ENCODE measurements around the gene WNK2. TPM values are rescaled to one million over a fixed set of nuclear protein-coding genes. Genes with fewer than 3 reads are reported as not detected.

Gene WNK2
- total and polyA plus RNA-seq, 2 experiments from 2014 or later = 34.5 to 92.2 TPM

DNA sequence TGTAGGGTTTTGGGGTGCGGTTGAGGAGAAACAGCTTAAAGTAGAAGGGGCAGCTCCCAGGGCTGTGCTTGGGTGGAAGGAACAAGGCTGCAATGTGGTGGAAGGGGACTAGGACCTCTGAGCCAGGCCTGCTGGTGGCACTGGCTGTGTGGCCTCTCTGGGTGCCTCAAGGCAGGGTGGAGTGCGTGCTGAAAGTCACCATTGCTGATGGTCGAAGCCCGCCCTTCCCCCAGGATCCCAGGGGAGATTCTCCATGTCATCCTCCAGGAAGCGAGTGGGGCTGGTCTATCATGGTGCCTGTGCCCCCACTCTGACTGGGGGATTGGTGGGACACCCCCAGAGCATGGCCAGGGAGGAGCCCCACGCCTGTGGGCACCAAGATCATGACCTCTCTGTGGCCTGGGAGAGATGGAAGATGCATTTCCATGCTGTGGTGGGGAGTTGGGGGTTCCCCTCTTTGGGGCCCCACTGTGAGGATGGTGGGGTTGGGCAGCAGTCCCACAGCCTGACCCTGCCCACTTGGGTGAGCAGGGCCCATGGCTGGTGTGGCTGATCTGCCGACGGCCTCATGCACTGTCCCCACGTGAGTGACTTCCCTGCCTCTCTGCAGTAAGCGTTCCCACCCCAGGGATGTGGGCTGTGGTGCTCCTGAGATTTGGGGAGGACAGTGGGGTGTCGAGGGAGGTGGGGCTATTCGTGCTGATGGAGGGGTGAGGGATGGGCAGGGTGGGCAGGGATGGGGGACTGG, 25.8 kb downstream of the WNK2 start:
- H3K4me3 ChIP-seq = no peak overlapping the region
- H3K4me1 ChIP-seq (ENCODE audit: low read depth) = peaks cover 52% of the 10 kb centered on the region
- peak overlapping the region; percentile 97 for H3K27ac ChIP-seq
- no peak for DNase-seq (ENCODE audit: low read depth in 1 of 2, low spot score in 1 of 2)
- H3K27me3 ChIP-seq = no peaks in the 10 kb centered on the region
- no peaks in the 10 kb centered on the region for H3K9me3 ChIP-seq (ENCODE audit: low read depth)
- no peaks in the 10 kb centered on the region for H3K36me3 ChIP-seq
- TF ChIP-seq, protein P1, sequence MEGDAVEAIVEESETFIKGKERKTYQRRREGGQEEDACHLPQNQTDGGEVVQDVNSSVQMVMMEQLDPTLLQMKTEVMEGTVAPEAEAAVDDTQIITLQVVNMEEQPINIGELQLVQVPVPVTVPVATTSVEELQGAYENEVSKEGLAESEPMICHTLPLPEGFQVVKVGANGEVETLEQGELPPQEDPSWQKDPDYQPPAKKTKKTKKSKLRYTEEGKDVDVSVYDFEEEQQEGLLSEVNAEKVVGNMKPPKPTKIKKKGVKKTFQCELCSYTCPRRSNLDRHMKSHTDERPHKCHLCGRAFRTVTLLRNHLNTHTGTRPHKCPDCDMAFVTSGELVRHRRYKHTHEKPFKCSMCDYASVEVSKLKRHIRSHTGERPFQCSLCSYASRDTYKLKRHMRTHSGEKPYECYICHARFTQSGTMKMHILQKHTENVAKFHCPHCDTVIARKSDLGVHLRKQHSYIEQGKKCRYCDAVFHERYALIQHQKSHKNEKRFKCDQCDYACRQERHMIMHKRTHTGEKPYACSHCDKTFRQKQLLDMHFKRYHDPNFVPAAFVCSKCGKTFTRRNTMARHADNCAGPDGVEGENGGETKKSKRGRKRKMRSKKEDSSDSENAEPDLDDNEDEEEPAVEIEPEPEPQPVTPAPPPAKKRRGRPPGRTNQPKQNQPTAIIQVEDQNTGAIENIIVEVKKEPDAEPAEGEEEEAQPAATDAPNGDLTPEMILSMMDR (IDR thresholded peaks at IDR 0.05; ENCODE audit: low read depth, low read length) = no peak

DNA sequence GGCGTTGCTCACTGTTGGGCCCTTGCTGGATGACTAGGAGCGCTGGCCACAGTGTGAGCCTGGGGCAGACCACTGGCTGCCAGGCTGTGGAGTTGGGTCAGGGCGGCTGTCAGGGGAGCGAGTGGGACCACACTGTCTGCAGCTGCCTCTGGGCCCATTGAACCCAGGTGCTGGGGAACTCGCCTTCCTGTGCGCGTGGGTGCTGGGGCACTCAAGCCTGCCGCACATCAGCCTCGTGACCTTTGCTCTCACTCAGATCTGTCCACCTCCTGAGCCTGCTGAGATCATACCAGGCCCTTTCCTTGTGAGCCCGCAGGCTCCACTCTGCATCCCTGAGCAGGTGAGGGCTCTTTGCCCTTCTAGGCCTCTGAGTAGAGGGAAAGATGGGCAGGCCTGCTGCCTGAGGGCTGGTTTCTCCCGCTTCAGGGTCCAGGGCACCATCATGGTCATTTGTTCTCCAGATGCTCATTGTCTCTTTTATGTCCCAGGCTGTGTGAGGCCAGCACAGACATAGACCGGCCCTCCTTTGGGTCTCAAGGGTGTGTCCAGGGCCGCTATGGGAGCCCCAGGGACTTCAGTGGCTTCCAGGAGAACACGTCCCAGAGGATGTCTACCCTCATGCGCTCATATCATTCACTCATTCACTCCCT, 26.5 kb downstream of the WNK2 start:
- peaks cover 46% of the 10 kb centered on the region for H3K4me1 ChIP-seq (ENCODE audit: low read depth)
- H3K9me3 ChIP-seq (ENCODE audit: low read depth) = no peaks in the 10 kb centered on the region
- H3K27me3 ChIP-seq = no peaks in the 10 kb centered on the region
- peak overlapping the region; percentile 97 for H3K27ac ChIP-seq
- H3K36me3 ChIP-seq = no peaks in the 10 kb centered on the region
- H3K4me3 ChIP-seq = no peak overlapping the region
- DNase-seq (ENCODE audit: low read depth in 1 of 2, low spot score in 1 of 2) = no peak
- TF ChIP-seq, protein P1 (IDR thresholded peaks at IDR 0.05; ENCODE audit: low read depth, low read length) = no peak

DNA sequence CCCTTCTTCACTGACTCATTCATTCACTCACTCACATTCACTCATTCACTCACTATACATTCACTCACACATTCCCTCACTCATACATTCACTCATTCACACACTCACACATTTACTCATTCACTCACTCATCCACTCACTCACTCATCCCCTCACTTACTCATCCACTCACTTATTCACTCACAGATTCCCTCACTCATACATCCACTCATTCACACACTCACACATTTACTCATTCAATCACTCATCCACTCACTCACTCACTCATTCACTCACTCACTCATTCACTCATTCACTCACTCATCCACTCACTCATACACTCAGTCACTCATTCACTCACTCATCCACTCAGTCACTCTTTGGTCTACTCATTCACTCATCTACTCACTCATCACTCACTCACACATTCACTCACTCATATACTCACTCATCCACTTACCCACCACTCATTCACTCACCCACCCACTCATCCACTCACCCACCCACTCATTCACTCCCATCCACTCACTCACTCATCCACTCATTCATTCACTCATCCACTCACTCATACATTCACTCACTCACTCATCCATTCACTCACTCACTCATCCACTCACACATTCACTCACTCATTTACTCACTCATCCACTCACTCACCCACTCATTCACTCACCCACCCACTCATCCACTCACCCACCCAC, 27.2 kb downstream of the WNK2 start:
- Histone ChIP-seq H3K27ac (peak overlapping the region; percentile 97), H3K9me3 (ENCODE audit: low read depth) (no peaks in the 10 kb centered on the region), H3K4me3 (no peak overlapping the region), H3K27me3 (no peaks in the 10 kb centered on the region), H3K4me1 (ENCODE audit: low read depth) (peaks cover 39% of the 10 kb centered on the region), H3K36me3 (no peaks in the 10 kb centered on the region)
- TF ChIP-seq, protein P1 (IDR thresholded peaks at IDR 0.05; ENCODE audit: low read depth, low read length) = no peak
- no peak for DNase-seq (ENCODE audit: low read depth in 1 of 2, low spot score in 1 of 2)

DNA sequence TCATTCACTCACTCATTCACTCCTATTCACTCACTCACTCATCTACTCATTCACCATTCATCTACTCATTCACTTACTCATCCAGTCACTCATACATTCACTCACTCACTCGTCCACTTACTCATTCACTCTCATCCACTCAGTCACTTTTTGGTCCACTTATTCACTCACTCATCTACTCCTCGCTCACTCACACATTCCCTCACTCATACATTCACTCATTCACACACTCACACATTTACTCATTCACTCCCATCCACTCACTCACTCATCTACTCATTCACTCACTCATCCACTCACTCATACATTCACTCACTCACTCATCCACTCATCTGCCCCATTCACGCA, 27.7 kb downstream of the WNK2 start:
- no peak for DNase-seq (ENCODE audit: low read depth in 1 of 2, low spot score in 1 of 2)
- Histone ChIP-seq H3K36me3 (no peaks in the 10 kb centered on the region), H3K4me1 (ENCODE audit: low read depth) (peaks cover 34% of the 10 kb centered on the region), H3K27ac (no peak overlapping the region), H3K9me3 (ENCODE audit: low read depth) (no peaks in the 10 kb centered on the region), H3K27me3 (no peaks in the 10 kb centered on the region), H3K4me3 (no peak overlapping the region)
- TF ChIP-seq, protein P1 (IDR thresholded peaks at IDR 0.05; ENCODE audit: low read depth, low read length) = no peak

DNA sequence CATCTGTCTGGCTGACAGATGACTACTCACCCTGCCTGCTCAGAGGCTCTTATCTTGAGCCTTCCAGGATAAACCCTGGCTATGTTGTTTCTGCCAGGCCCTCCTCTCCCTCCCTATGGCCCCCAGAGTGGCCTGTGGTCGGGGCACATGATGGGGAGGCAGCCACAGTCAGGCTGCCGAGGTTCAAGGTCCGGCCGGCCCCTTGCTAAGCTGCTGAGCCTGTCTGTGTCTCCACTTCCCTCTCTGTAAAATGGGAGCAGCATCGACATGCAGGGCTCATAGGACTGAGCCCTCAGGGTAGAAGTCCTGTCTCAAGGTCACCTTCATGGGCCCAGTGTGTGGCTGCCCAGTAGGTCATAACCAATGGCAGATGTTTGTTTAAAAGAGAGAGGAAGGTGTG, 28.5 kb downstream of the WNK2 start:
- Histone ChIP-seq H3K4me1 (ENCODE audit: low read depth) (peaks cover 27% of the 10 kb centered on the region), H3K27ac (no peak overlapping the region), H3K4me3 (no peak overlapping the region), H3K36me3 (no peaks in the 10 kb centered on the region), H3K9me3 (ENCODE audit: low read depth) (no peaks in the 10 kb centered on the region), H3K27me3 (no peaks in the 10 kb centered on the region)
- TF ChIP-seq, protein P1 (IDR thresholded peaks at IDR 0.05; ENCODE audit: low read depth, low read length) = no peak
- DNase-seq (ENCODE audit: low read depth in 1 of 2, low spot score in 1 of 2) = no peak

All from cardiac muscle cell (in vitro differentiated cells and primary cell).